Tibial nerve (tissue), 4 donors: Measurements from ENCODE around the gene ZDHHC1. TPM values are rescaled to one million over a fixed set of nuclear protein-coding genes. Genes with fewer than 3 reads are reported as not detected.

Experiments used
- DNase-seq, 2 donors: peaks; one replicate each; pipeline ENCODE4 v3.0.0-alpha.2; 2019; ENCODE audit warnings: low spot score in 2 of 2
- H3K27ac ChIP-seq, 4 donors: fragments of 200-600 bp; sonication (generic) in 3 of 4; one replicate each; pipeline ENCODE4 v1.5.1; 2017 to 2019; ENCODE audit warnings: mild to moderate bottlenecking in 1 of 4
- H3K27me3 ChIP-seq, 2 donors: fragments of 200-600 bp; sonication (generic) in 1 of 2; one replicate each; pipeline versions ENCODE4 v1.5.1 to v1.6.0; 2017 to 2019
- H3K36me3 ChIP-seq, 3 donors: fragments of 200-600 bp; sonication (generic); one replicate each; pipeline ENCODE4 v1.5.1; 2018 to 2019
- H3K4me1 ChIP-seq, 4 donors: fragments of 200-600 bp; sonication (generic) in 3 of 4; one replicate each; pipeline ENCODE4 v1.5.1; 2017 to 2019
- H3K4me3 ChIP-seq, 4 donors: fragments of 200-600 bp; sonication (generic) in 3 of 4; one replicate each; pipeline ENCODE4 v1.5.1; 2017 to 2019; ENCODE audit warnings: mild to moderate bottlenecking in 1 of 4, moderate library complexity in 1 of 4
- H3K9me3 ChIP-seq, 4 donors: fragments of 200-600 bp; sonication (generic) in 3 of 4; one replicate each; pipeline ENCODE4 v1.5.1; 2017 to 2019
- CTCF ChIP-seq, 5 experiments: fragments of 200-600 bp in 3 of 5; fragments of 450-650 bp in 2 of 5; sonication (generic) in 3 of 5; IDR thresholded peaks; one replicate each; pipeline ENCODE4 v1.5.1; 2016 to 2019; ENCODE audit warnings: antibody characterized with exemption in 5 of 5, mild to moderate bottlenecking in 3 of 5, moderate library complexity in 2 of 5
- EP300 ChIP-seq, 2 donors: sonication (generic); formaldehyde crosslinking; IDR thresholded peaks; one replicate each; pipeline ENCODE4 v1.6.1; 2017; ENCODE audit warnings: antibody characterized with exemption in 2 of 2, mild to moderate bottlenecking in 1 of 2
- POLR2A ChIP-seq, 2 donors: fragments of 450-650 bp; IDR thresholded peaks; one replicate each; pipeline ENCODE4 v1.6.1; 2017; ENCODE audit warnings: antibody characterized with exemption in 2 of 2, mild to moderate bottlenecking in 2 of 2, moderate library complexity in 2 of 2
- WGBS, 2 donors: methylation state at CpG; one replicate each; pipeline ENCODE4 v1.1.5; 2018; 5-methylcytosine and 5-hydroxymethylcytosine counted together
- total RNA-seq, 4 donors: library from RNA; depleted of rRNA; stranded (reverse); fragments of >200 nt; gene quantifications; one replicate each; pipeline ENCODE4 v1.1.0, GENCODE V29; 2016

Gene ZDHHC1
- total RNA-seq, 4 donors from 2014 or later, result 24.3 to 46.2 (median 32.8) TPM

DNA sequence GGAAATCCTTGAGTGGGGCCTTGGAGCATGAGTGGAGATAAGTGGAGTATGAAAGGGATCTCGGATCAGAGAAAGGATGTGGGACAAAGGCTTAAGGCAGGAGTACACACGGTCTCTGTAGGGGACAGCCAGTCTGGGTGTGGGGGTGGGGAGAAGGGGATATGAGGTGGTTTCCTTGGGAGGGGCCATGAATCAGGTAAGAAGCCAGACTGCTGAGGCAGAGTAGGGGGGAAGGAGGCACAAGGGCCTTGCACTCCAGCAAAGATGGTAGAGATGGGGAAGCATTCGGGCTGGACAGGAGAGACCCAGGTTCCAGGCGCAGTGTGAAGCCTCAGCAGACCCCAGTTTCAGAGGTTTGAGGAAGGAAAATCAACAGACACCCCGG, 16.2 kb upstream of the ZDHHC1 start:
- H3K9me3 ChIP-seq, result no peaks in the 10 kb centered on the region
- H3K4me1 ChIP-seq, result peaks cover 0 to 33% (median 12%) of the 10 kb centered on the region in 4 donors
- no peak for DNase-seq
- H3K36me3 ChIP-seq, result peaks cover 0 to 22% (median 0%) of the 10 kb centered on the region in 3 donors
- peaks cover 0 to 10% of the 10 kb centered on the region in 2 donors for H3K27me3 ChIP-seq
- TF ChIP-seq CTCF (IDR thresholded peaks at IDR 0.05), result no peak
- TF ChIP-seq EP300 (IDR thresholded peaks at IDR 0.05), result no peak
- no peak for TF ChIP-seq POLR2A (IDR thresholded peaks at IDR 0.05)
- peak overlapping the region in 1 of 4 donors; percentile 73 for H3K27ac ChIP-seq
- WGBS, 2 donors, result 69 to 78% methylated on average over 4 to 5 of the region's 5 CpGs
- H3K4me3 ChIP-seq, result peak overlapping the region in 1 of 4 donors; percentile 48

- TF ChIP-seq CTCF (IDR thresholded peaks at IDR 0.05) (no peak), EP300 (IDR thresholded peaks at IDR 0.05) (no peak), POLR2A (IDR thresholded peaks at IDR 0.05) (no peak)
- peak overlapping the region in 2 of 4 donors; percentile 48 to 53 for H3K4me3 ChIP-seq
- peaks cover 0 to 33% (median 12%) of the 10 kb centered on the region in 4 donors for H3K4me1 ChIP-seq
- H3K27me3 ChIP-seq, result peaks cover 0 to 10% of the 10 kb centered on the region in 2 donors
- no peaks in the 10 kb centered on the region for H3K9me3 ChIP-seq
- peak overlapping the region in 2 of 4 donors; percentile 58 to 73 for H3K27ac ChIP-seq
- no peak for DNase-seq
- WGBS, 2 donors, result 33 to 34% methylated on average over 9 to 13 of the region's 13 CpGs
- peaks cover 0 to 17% (median 0%) of the 10 kb centered on the region in 3 donors for H3K36me3 ChIP-seq
Measured at GRCh38 chr16:67431775-67432505, 15.7 kb upstream of the ZDHHC1 start.

GRCh38 chr16:67430977-67431774, 14.9 kb upstream of the ZDHHC1 start, which contains the start of gene HSD11B2:
HSD11B2 (plus strand) TSS chr16:67431121; CDS start chr16:67431249, 128 bp downstream.
- no peak for DNase-seq
- H3K36me3 ChIP-seq, result peaks cover 0 to 9% (median 0%) of the 10 kb centered on the region in 3 donors
- H3K4me1 ChIP-seq, result peaks cover 0 to 33% (median 12%) of the 10 kb centered on the region in 4 donors
- peak within 1 kb of the TSS; percentile 29 to 53 (median 48) for H3K4me3 ChIP-seq
- H3K9me3 ChIP-seq, result no peaks in the 10 kb centered on the region
- H3K27ac ChIP-seq, result peak within 1 kb of the TSS in 2 of 4 donors; percentile 58 to 73
- H3K27me3 ChIP-seq, result peaks cover 0 to 10% of the 10 kb centered on the region in 2 donors
- WGBS, 2 donors, result 5 to 8% methylated on average over 10 of the region's 87 CpGs
- TF ChIP-seq POLR2A (IDR thresholded peaks at IDR 0.05), result no peak
- no peak for TF ChIP-seq EP300 (IDR thresholded peaks at IDR 0.05)
- peak in 2 of 5 experiments; percentile 26 to 45 for TF ChIP-seq CTCF (IDR thresholded peaks at IDR 0.05)

- WGBS, 2 donors, result 3 to 5% methylated on average over 17 to 33 of the region's 53 CpGs
- Histone ChIP-seq H3K27ac (peak overlapping the region in 1 of 4 donors; percentile 73), H3K4me3 (peak overlapping the region; percentile 29 to 53 (median 48))
Measured at GRCh38 chr16:67430504-67430976, 14.3 kb upstream of the ZDHHC1 start.

More at GRCh38 chr16:67430504-67430976, 14.3 kb upstream of the ZDHHC1 start:
- TF ChIP-seq EP300 (IDR thresholded peaks at IDR 0.05), result no peak
- TF ChIP-seq CTCF (IDR thresholded peaks at IDR 0.05), result no peak
- no peak for TF ChIP-seq POLR2A (IDR thresholded peaks at IDR 0.05)
- no peak for DNase-seq
- H3K36me3 ChIP-seq, result peaks cover 0 to 3% (median 0%) of the 10 kb centered on the region in 3 donors
- H3K27me3 ChIP-seq, result peaks cover 0 to 10% of the 10 kb centered on the region in 2 donors
- H3K4me1 ChIP-seq, result peaks cover 0 to 33% (median 12%) of the 10 kb centered on the region in 4 donors
- no peaks in the 10 kb centered on the region for H3K9me3 ChIP-seq
